GM23338 (cell line): Measurements from ENCODE around the gene DDX41. TPM values are rescaled to one million over a fixed set of nuclear protein-coding genes. Genes with fewer than 3 reads are reported as not detected.

Source experiments
- ATAC-seq: fragments of 200-7000 bp; cut with Tn5 transposase; 3 replicates; pipeline ENCODE4 v1.9.1; 2020
- DNase-seq: peaks from one replicate; pipeline ENCODE4 v3.0.0-alpha.2; 2015; ENCODE audit warnings: low spot score
- H2AFZ ChIP-seq: fragments of 200-600 bp; sonication (generic); 2 replicates; pipeline ENCODE4 v1.8.0; 2016; ENCODE audit warnings: antibody characterized with exemption, mild to moderate bottlenecking, moderate library complexity
- H3F3A ChIP-seq: fragments of 200-600 bp; sonication (generic); replicated peaks from 2 replicates; pipeline ENCODE4 v1.8.0; 2017; ENCODE audit warnings: antibody characterized with exemption, mixed run types, low read depth
- H3K27ac ChIP-seq: fragments of 200-600 bp; sonication (generic); 2 replicates; pipeline ENCODE4 v1.6.1; 2016; ENCODE audit warnings: low read depth
- H3K27me3 ChIP-seq: fragments of 200-600 bp; sonication (generic); 2 replicates; pipeline ENCODE4 v1.8.0; 2016; ENCODE audit warnings: mild to moderate bottlenecking, mixed run types, moderate library complexity; ENCODE audit not compliant: insufficient read depth
- H3K36me3 ChIP-seq: fragments of 200-600 bp; sonication (generic); 2 replicates; pipeline ENCODE4 v1.8.0; 2016; ENCODE audit warnings: mild to moderate bottlenecking; ENCODE audit not compliant: insufficient read depth
- H3K4me1 ChIP-seq: fragments of 200-600 bp; sonication (generic); 2 replicates; pipeline ENCODE4 v1.8.0; 2016; ENCODE audit warnings: mild to moderate bottlenecking, moderate library complexity; ENCODE audit not compliant: insufficient read depth
- H3K4me2 ChIP-seq: fragments of 200-600 bp; sonication (generic); 2 replicates; pipeline ENCODE4 v1.7.1; 2017; ENCODE audit warnings: mixed run types
- H3K4me3 ChIP-seq: fragments of 200-600 bp; sonication (generic); 2 replicates; pipeline ENCODE4 v1.6.1; 2016; ENCODE audit warnings: mixed run types
- H3K79me2 ChIP-seq: fragments of 200-600 bp; sonication (generic); replicated peaks from 2 replicates; pipeline ENCODE4 v1.8.0; 2017; ENCODE audit warnings: mild to moderate bottlenecking; ENCODE audit not compliant: insufficient read depth
- H3K9me2 ChIP-seq: fragments of 200-600 bp; sonication (generic); 2 replicates; pipeline ENCODE4 v1.8.0; 2017; ENCODE audit not compliant: insufficient read depth
- H4K20me1 ChIP-seq: fragments of 200-600 bp; sonication (generic); replicated peaks from 2 replicates; pipeline ENCODE4 v1.8.0; 2017; ENCODE audit warnings: mild to moderate bottlenecking; ENCODE audit not compliant: insufficient read depth
- H3K27ac Mint-ChIP-seq: 2 replicates; pipeline ENCODE4 v1.8.0; 2020; ENCODE audit warnings: inconsistent platforms, mild to moderate bottlenecking, moderate library complexity, mixed read lengths
- H3K27me3 Mint-ChIP-seq: 3 replicates; pipeline ENCODE4 v1.8.0; 2022; ENCODE audit warnings: low read depth, mild to moderate bottlenecking, moderate library complexity, mixed read lengths, inconsistent platforms; ENCODE audit not compliant: insufficient read depth, poor library complexity
- H3K36me3 Mint-ChIP-seq: 3 replicates; pipeline ENCODE4 v1.8.0; 2021; ENCODE audit warnings: low read depth, mild to moderate bottlenecking, inconsistent platforms, moderate library complexity, mixed read lengths
- H3K4me1 Mint-ChIP-seq: 3 replicates; pipeline ENCODE4 v1.8.0; 2020; ENCODE audit warnings: mild to moderate bottlenecking, inconsistent platforms, mixed read lengths
- H3K4me3 Mint-ChIP-seq: 3 replicates; pipeline ENCODE4 v1.8.0; 2021; ENCODE audit warnings: moderate library complexity, mild to moderate bottlenecking, inconsistent platforms, mixed read lengths
- H3K9me3 Mint-ChIP-seq: 3 replicates; pipeline ENCODE4 v1.8.0; 2020; ENCODE audit warnings: moderate library complexity, mild to moderate bottlenecking, inconsistent platforms, mixed read lengths
- CREB1 ChIP-seq: fragments of 250-450 bp; sonication (Bioruptor Pico); IDR thresholded peaks from 2 replicates; pipeline ENCODE4 v1.5.0; 2020; ENCODE audit warnings: low read depth, mild to moderate bottlenecking, moderate library complexity
- JUNB ChIP-seq: IDR thresholded peaks from one replicate; pipeline ENCODE4 v1.6.1; 2016; ENCODE audit warnings: antibody characterized with exemption; ENCODE audit not compliant: unreplicated experiment
- NANOG ChIP-seq: IDR thresholded peaks from 2 replicates; pipeline ENCODE4 v1.6.1; 2016; ENCODE audit warnings: antibody characterized with exemption, borderline replicate concordance
- STAT1 ChIP-seq: IDR thresholded peaks from one replicate; pipeline ENCODE4 v1.6.1; 2016; ENCODE audit warnings: antibody characterized with exemption; ENCODE audit not compliant: unreplicated experiment
- ZNF114 ChIP-seq: fragments of 250-450 bp; sonication (Bioruptor Pico); IDR thresholded peaks from 2 replicates; pipeline ENCODE4 v1.5.0; 2020; ENCODE audit warnings: mild to moderate bottlenecking, moderate library complexity
- ZNF331 ChIP-seq: fragments of 250-450 bp; sonication (Bioruptor Pico); IDR thresholded peaks from 2 replicates; pipeline ENCODE4 v1.5.0; 2020; ENCODE audit warnings: low read depth, mild to moderate bottlenecking, moderate library complexity
- ZNF462 ChIP-seq: fragments of 250-450 bp; sonication (Bioruptor Pico); IDR thresholded peaks from 2 replicates; pipeline ENCODE4 v1.5.0; 2020; ENCODE audit warnings: mild to moderate bottlenecking, moderate library complexity
- polyA plus RNA-seq: library from polyadenylated mRNA; unstranded; fragments of >200 nt; fragmentation: Nextera tagmentation; extraction: Ambion mirVana; gene quantifications from 2 replicates; pipeline ENCODE4 v1.2.1, GENCODE V29; 2016
- total RNA-seq: library from RNA; depleted of rRNA; stranded (reverse); fragments of >200 nt; shearing (Covaris generic); gene quantifications from 2 replicates; pipeline ENCODE4 v1.2.3, GENCODE V29; 2014
- TF ChIP-seq, protein P1 (sequence below): IDR thresholded peaks from 2 replicates; pipeline ENCODE4 v1.6.1; 2016; ENCODE audit warnings: antibody characterized with exemption

DDX41 gene
- total and polyA plus RNA-seq, 2 experiments from 2014 or later: 67.1 to 139 TPM

- Histone ChIP-seq H3K27ac (no peak overlapping the region), H3K4me3 (no peak overlapping the region), H3K4me1 (no peaks in the 10 kb centered on the region), H3K4me2 (no peak overlapping the region), H3K9me2 (no peaks in the 10 kb centered on the region), H3K36me3 (peaks cover 7% of the 10 kb centered on the region), H3K27me3 (no peaks in the 10 kb centered on the region), H4K20me1 (peaks cover 55% of the 10 kb centered on the region), H3K79me2 (peaks cover 39% of the 10 kb centered on the region), H3F3A (0 out of 2 replicates have a peak, but pooled peaks cover 14% of the 10 kb centered on the region), H2AFZ (no peak overlapping the region)
- Mint-ChIP-seq H3K27ac (no peak overlapping the region), H3K9me3 (no peaks in the 10 kb centered on the region), H3K4me1 (peaks cover 3% of the 10 kb centered on the region; the same call in 2 of the 3 replicates), H3K36me3 (peaks cover 33% of the 10 kb centered on the region), H3K27me3 (peaks cover 2% of the 10 kb centered on the region), H3K4me3 (no peak overlapping the region)
- ATAC-seq (no peak), DNase-seq (no peak)
- TF ChIP-seq NANOG: no peak
- TF ChIP-seq ZNF462 (CRISPR knock-in tag): no peak
- TF ChIP-seq CREB1 (CRISPR knock-in tag): no peak
- TF ChIP-seq JUNB: no peak
- TF ChIP-seq STAT1: no peak
- TF ChIP-seq, protein P1, sequence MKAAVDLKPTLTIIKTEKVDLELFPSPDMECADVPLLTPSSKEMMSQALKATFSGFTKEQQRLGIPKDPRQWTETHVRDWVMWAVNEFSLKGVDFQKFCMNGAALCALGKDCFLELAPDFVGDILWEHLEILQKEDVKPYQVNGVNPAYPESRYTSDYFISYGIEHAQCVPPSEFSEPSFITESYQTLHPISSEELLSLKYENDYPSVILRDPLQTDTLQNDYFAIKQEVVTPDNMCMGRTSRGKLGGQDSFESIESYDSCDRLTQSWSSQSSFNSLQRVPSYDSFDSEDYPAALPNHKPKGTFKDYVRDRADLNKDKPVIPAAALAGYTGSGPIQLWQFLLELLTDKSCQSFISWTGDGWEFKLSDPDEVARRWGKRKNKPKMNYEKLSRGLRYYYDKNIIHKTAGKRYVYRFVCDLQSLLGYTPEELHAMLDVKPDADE: no peak
- TF ChIP-seq ZNF331 (CRISPR knock-in tag): no peak
- TF ChIP-seq ZNF114 (CRISPR knock-in tag): no peak
Observed at GRCh38 chr5:177538876-177539275, 22.1 kb upstream of the DDX41 start.
